ENCODE data around the gene CRTC1.

DNA sequence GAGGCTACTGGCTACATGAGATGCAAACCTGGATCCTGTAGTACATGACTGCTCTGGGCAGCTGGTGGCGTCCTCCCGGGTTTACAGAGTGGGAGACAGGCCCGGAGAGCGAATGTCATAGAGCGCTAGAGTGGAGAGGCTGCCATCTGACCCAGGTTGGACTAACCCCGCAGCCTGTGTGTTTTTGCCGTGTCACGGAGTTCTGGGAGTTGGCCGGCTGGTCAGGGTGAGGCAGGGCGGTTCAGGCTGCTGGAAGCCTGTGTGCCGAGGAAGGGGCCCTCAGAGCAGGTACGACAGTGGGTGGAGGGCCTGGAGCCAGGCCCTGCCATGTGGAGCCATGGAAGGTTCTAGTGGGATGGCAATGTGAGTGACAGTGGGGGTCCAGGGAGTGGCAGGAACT, 12.5 kb downstream of the CRTC1 start:
- TF ChIP-seq, protein P1, sequence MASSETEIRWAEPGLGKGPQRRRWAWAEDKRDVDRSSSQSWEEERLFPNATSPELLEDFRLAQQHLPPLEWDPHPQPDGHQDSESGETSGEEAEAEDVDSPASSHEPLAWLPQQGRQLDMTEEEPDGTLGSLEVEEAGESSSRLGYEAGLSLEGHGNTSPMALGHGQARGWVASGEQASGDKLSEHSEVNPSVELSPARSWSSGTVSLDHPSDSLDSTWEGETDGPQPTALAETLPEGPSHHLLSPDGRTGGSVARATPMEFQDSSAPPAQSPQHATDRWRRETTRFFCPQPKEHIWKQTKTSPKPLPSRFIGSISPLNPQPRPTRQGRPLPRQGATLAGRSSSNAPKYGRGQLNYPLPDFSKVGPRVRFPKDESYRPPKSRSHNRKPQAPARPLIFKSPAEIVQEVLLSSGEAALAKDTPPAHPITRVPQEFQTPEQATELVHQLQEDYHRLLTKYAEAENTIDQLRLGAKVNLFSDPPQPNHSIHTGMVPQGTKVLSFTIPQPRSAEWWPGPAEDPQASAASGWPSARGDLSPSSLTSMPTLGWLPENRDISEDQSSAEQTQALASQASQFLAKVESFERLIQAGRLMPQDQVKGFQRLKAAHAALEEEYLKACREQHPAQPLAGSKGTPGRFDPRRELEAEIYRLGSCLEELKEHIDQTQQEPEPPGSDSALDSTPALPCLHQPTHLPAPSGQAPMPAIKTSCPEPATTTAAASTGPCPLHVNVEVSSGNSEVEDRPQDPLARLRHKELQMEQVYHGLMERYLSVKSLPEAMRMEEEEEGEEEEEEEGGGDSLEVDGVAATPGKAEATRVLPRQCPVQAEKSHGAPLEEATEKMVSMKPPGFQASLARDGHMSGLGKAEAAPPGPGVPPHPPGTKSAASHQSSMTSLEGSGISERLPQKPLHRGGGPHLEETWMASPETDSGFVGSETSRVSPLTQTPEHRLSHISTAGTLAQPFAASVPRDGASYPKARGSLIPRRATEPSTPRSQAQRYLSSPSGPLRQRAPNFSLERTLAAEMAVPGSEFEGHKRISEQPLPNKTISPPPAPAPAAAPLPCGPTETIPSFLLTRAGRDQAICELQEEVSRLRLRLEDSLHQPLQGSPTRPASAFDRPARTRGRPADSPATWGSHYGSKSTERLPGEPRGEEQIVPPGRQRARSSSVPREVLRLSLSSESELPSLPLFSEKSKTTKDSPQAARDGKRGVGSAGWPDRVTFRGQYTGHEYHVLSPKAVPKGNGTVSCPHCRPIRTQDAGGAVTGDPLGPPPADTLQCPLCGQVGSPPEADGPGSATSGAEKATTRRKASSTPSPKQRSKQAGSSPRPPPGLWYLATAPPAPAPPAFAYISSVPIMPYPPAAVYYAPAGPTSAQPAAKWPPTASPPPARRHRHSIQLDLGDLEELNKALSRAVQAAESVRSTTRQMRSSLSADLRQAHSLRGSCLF (CRISPR knock-in tag; IDR thresholded peaks at IDR 0.05; ENCODE audit: borderline replicate concordance) = no peak
- no peak for TF ChIP-seq SNRNP70 (IDR thresholded peaks at IDR 0.05; ENCODE audit: low read depth, low read length)
- no peak for TF ChIP-seq FOSL1 (CRISPR knock-in tag; IDR thresholded peaks at IDR 0.05; ENCODE audit: borderline replicate concordance)
- no peak for TF ChIP-seq PITX1 (CRISPR knock-in tag; IDR thresholded peaks at IDR 0.05)
- TF ChIP-seq SP5 (CRISPR knock-in tag; IDR thresholded peaks at IDR 0.05; ENCODE audit: borderline replicate concordance, low read depth) = no peak
- TF ChIP-seq, protein P2, sequence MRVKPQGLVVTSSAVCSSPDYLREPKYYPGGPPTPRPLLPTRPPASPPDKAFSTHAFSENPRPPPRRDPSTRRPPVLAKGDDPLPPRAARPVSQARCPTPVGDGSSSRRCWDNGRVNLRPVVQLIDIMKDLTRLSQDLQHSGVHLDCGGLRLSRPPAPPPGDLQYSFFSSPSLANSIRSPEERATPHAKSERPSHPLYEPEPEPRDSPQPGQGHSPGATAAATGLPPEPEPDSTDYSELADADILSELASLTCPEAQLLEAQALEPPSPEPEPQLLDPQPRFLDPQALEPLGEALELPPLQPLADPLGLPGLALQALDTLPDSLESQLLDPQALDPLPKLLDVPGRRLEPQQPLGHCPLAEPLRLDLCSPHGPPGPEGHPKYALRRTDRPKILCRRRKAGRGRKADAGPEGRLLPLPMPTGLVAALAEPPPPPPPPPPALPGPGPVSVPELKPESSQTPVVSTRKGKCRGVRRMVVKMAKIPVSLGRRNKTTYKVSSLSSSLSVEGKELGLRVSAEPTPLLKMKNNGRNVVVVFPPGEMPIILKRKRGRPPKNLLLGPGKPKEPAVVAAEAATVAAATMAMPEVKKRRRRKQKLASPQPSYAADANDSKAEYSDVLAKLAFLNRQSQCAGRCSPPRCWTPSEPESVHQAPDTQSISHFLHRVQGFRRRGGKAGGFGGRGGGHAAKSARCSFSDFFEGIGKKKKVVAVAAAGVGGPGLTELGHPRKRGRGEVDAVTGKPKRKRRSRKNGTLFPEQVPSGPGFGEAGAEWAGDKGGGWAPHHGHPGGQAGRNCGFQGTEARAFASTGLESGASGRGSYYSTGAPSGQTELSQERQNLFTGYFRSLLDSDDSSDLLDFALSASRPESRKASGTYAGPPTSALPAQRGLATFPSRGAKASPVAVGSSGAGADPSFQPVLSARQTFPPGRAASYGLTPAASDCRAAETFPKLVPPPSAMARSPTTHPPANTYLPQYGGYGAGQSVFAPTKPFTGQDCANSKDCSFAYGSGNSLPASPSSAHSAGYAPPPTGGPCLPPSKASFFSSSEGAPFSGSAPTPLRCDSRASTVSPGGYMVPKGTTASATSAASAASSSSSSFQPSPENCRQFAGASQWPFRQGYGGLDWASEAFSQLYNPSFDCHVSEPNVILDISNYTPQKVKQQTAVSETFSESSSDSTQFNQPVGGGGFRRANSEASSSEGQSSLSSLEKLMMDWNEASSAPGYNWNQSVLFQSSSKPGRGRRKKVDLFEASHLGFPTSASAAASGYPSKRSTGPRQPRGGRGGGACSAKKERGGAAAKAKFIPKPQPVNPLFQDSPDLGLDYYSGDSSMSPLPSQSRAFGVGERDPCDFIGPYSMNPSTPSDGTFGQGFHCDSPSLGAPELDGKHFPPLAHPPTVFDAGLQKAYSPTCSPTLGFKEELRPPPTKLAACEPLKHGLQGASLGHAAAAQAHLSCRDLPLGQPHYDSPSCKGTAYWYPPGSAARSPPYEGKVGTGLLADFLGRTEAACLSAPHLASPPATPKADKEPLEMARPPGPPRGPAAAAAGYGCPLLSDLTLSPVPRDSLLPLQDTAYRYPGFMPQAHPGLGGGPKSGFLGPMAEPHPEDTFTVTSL (CRISPR knock-in tag; IDR thresholded peaks at IDR 0.05; ENCODE audit: borderline replicate concordance) = no peak
- TF ChIP-seq, protein P3, sequence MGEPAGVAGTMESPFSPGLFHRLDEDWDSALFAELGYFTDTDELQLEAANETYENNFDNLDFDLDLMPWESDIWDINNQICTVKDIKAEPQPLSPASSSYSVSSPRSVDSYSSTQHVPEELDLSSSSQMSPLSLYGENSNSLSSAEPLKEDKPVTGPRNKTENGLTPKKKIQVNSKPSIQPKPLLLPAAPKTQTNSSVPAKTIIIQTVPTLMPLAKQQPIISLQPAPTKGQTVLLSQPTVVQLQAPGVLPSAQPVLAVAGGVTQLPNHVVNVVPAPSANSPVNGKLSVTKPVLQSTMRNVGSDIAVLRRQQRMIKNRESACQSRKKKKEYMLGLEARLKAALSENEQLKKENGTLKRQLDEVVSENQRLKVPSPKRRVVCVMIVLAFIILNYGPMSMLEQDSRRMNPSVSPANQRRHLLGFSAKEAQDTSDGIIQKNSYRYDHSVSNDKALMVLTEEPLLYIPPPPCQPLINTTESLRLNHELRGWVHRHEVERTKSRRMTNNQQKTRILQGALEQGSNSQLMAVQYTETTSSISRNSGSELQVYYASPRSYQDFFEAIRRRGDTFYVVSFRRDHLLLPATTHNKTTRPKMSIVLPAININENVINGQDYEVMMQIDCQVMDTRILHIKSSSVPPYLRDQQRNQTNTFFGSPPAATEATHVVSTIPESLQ (CRISPR knock-in tag; conservative IDR thresholded peaks at IDR 0.05) = no peak
- TF ChIP-seq ZNF629 (CRISPR knock-in tag; conservative IDR thresholded peaks at IDR 0.05) = no peak
- no peak for TF ChIP-seq SP1 (IDR thresholded peaks at IDR 0.05)
- no peak for TF ChIP-seq SP1 (CRISPR knock-in tag; IDR thresholded peaks at IDR 0.05)
- TF ChIP-seq ZNF546 (CRISPR knock-in tag; conservative IDR thresholded peaks at IDR 0.05) = no peak

All from HepG2 (cell line).